HepG2 (cell line): ENCODE measurements around the gene FALEC. TPM values are rescaled to one million over a fixed set of nuclear protein-coding genes. Genes with fewer than 3 reads are reported as not detected.

Experiments used
- ATAC-seq: fragments of 200-7000 bp; cut with Tn5 transposase; 3 replicates; pipeline ENCODE4 v1.9.1; 2020; ENCODE audit warnings: mild to moderate bottlenecking, moderate library complexity
- BruUV-seq: library from RNA; stranded (reverse); fragments of 400-500 nt; replicated peaks from 2 replicates; lab custom pipeline; 2021; lab: Mats Ljungman, UMichigan
- CTCF ChIA-PET: fragments of 300-600 bp; formaldehyde crosslinking; extraction: SDS; loops from one replicate; lab custom pipeline; 2021; ENCODE audit warnings: low total read pairs, inconsistent platforms, low intra/inter-chr PET ratio; lab: Yijun Ruan, JAX
- POLR2A ChIA-PET: fragments of 350-600 bp; sonication (Branson Sonifier 250); formaldehyde crosslinking; loops from one replicate; lab custom pipeline; 2020; ENCODE audit warnings: antibody characterized with exemption, inconsistent platforms; lab: Yijun Ruan, JAX
- DNase-seq: peaks from one replicate; pipeline ENCODE4 v3.0.0-alpha.2; 2015; ENCODE audit warnings: low spot score
- FAIRE-seq: peaks from 3 replicates; lab custom pipeline; 2011; peaks lifted over from hg19 to GRCh38; lab: Jason Lieb, UNC
- H2AFZ ChIP-seq: one replicate; pipeline ENCODE4 v1.6.1; 2011; ENCODE audit warnings: low read length, inconsistent platforms
- H3K27ac ChIP-seq: fragments of 300-600 bp; 3 replicates; pipeline ENCODE4 v1.8.0; 2011; ENCODE audit warnings: mixed run types, mild to moderate bottlenecking, mixed read lengths, low read length, inconsistent platforms; ENCODE audit not compliant: insufficient read depth; ENCODE audit errors: extremely low read length
- H3K27me3 ChIP-seq, 2 experiments: fragments of 200-600 bp in 1 of 2; 2 replicates in 1 of 2; 3 replicates in 1 of 2; pipeline versions ENCODE4 v1.6.0 to v1.8.0; 2011; ENCODE audit warnings: low read length in 2 of 2, mild to moderate bottlenecking in 2 of 2, moderate library complexity in 2 of 2, inconsistent platforms in 1 of 2; ENCODE audit not compliant: insufficient read depth in 2 of 2, control insufficient read depth in 1 of 2
- H3K36me3 ChIP-seq, 2 experiments: fragments of 200-600 bp in 1 of 2; replicated peaks in 1 of 2; 2 replicates in 1 of 2; 3 replicates in 1 of 2; pipeline versions ENCODE4 v1.5.1 to v1.8.0; 2011; ENCODE audit warnings: low read length in 2 of 2, inconsistent platforms in 1 of 2; ENCODE audit not compliant: insufficient read depth in 2 of 2, control insufficient read depth in 1 of 2
- H3K4me1 ChIP-seq: 2 replicates; pipeline ENCODE4 v1.5.1; 2012; ENCODE audit warnings: low read length, inconsistent platforms; ENCODE audit not compliant: insufficient read depth
- H3K4me2 ChIP-seq: 2 replicates; pipeline ENCODE4 v1.6.0; 2011; ENCODE audit warnings: low read depth, low read length, inconsistent platforms
- H3K4me3 ChIP-seq, 3 experiments: fragments of 200-600 bp in 1 of 3; sonication (generic), shearing (Covaris generic) in 1 of 3; replicated peaks in 1 of 3; 2 replicates each; pipeline ENCODE4 v1.5.1; 2011 to 2016; ENCODE audit warnings: low read length in 3 of 3, inconsistent platforms in 2 of 3, low read depth in 2 of 3, mild to moderate bottlenecking in 2 of 3, control low read depth in 1 of 3, mixed read lengths in 1 of 3; ENCODE audit not compliant: insufficient read depth in 1 of 3
- H3K79me2 ChIP-seq: one replicate; pipeline ENCODE4 v1.6.1; 2011; ENCODE audit warnings: low read length, inconsistent platforms; ENCODE audit not compliant: insufficient read depth
- H3K9ac ChIP-seq: 2 replicates; pipeline ENCODE4 v1.6.0; 2011; ENCODE audit warnings: mild to moderate bottlenecking, low read depth, low read length, inconsistent platforms; ENCODE audit not compliant: insufficient read depth
- H3K9me3 ChIP-seq: 2 replicates; pipeline ENCODE4 v1.5.1; 2012; ENCODE audit warnings: mild to moderate bottlenecking, low read length
- H4K20me1 ChIP-seq: 2 replicates; pipeline ENCODE4 v1.6.0; 2011; ENCODE audit warnings: inconsistent platforms, mild to moderate bottlenecking, low read length, moderate library complexity; ENCODE audit not compliant: insufficient read depth
- AGO2 ChIP-seq: fragments of 200-400 bp; formaldehyde crosslinking; optimal IDR thresholded peaks from 2 replicates; pipeline ENCODE3; 2017; ENCODE audit warnings: mild to moderate bottlenecking, low read depth, low read length, moderate library complexity
- BHLHE40 ChIP-seq: IDR thresholded peaks from 2 replicates; pipeline ENCODE4 v1.6.1; 2011; ENCODE audit warnings: low read length, improper control_type of control experiment
- CHD4 ChIP-seq: fragments of 200-600 bp; sonication (generic); IDR thresholded peaks from 2 replicates; pipeline ENCODE4 v1.7.0; 2017; ENCODE audit warnings: mild to moderate bottlenecking, low read length, borderline replicate concordance
- DNMT3B ChIP-seq: conservative IDR thresholded peaks from 2 replicates; pipeline ENCODE4 v1.6.1; 2016; ENCODE audit warnings: missing biosample characterization, control low read depth
- GATA4 ChIP-seq: sonication (generic); IDR thresholded peaks from 2 replicates; pipeline ENCODE4 v1.6.1; 2016; ENCODE audit warnings: antibody characterized with exemption, low read depth, borderline replicate concordance
- HNRNPLL ChIP-seq: fragments of 200-400 bp; formaldehyde crosslinking; IDR thresholded peaks from 2 replicates; pipeline ENCODE4 v1.6.1; 2017; ENCODE audit warnings: mild to moderate bottlenecking, low read depth, low read length; ENCODE audit not compliant: poor library complexity, severe bottlenecking
- IRX3 ChIP-seq: sonication (generic); formaldehyde crosslinking; IDR thresholded peaks from 2 replicates; pipeline ENCODE4 v1.8.1; 2023; ENCODE audit warnings: mild to moderate bottlenecking, low read depth, missing genetic modification reagents, borderline replicate concordance
- KLF12 ChIP-seq: sonication (generic); formaldehyde crosslinking; IDR thresholded peaks from 2 replicates; pipeline ENCODE4 v1.4.0; 2020; ENCODE audit warnings: missing genetic modification reagents, borderline replicate concordance
- PRPF4 ChIP-seq: fragments of 200-400 bp; formaldehyde crosslinking; IDR thresholded peaks from 2 replicates; pipeline ENCODE4 v1.6.1; 2016; ENCODE audit warnings: low read length, low read depth; ENCODE audit not compliant: poor library complexity, severe bottlenecking
- TAF1 ChIP-seq: sonication (generic); formaldehyde crosslinking; IDR thresholded peaks from 2 replicates; pipeline ENCODE4 v1.4.0; 2020; ENCODE audit warnings: missing genetic modification reagents
- ZNF343 ChIP-seq: sonication (generic); formaldehyde crosslinking; IDR thresholded peaks from 2 replicates; pipeline ENCODE4 v1.4.0; 2020; ENCODE audit warnings: mild to moderate bottlenecking, missing genetic modification reagents
- WGBS: methylation state at CpG from one replicate; pipeline ENCODE4 v1.1.6; 2017; ENCODE audit warnings: low lambda C conversion rate; 5-methylcytosine and 5-hydroxymethylcytosine counted together
- in situ Hi-C: cut with HindIII; loops from 2 replicates; pipeline ENCODE4 v1.10.0; 2017; ENCODE audit warnings: low pct_unique_long_range_greater_than_20kb; ENCODE audit not compliant: extremely low pct_ligation_motif_present
- intact Hi-C: fragments of 100-400 bp; cut with micrococcal nuclease; formaldehyde crosslinking; loops from one replicate; pipeline ENCODE4 v1.10.0; 2022; ENCODE audit not compliant: unreplicated experiment
- polyA plus RNA-seq, 8 experiments: library from polyadenylated mRNA; depleted of rRNA in 3 of 8; stranded (reverse) in 7 of 8; unstranded in 1 of 8; fragments of >200 nt; fragmentation: Illumina TruSeq in 4 of 8; extraction: Trizol in 4 of 8; gene quantifications; 2 replicates each; pipeline versions ENCODE4 v1.2.1 to v1.2.3, GENCODE V29; 2011 to 2016; ENCODE audit warnings: low read depth in 4 of 8, missing spikeins in 1 of 8, mixed read lengths in 1 of 8; ENCODE audit not compliant: insufficient read depth in 1 of 8
- total RNA-seq, 5 experiments: library from RNA; depleted of rRNA; stranded (reverse); fragments of >200 nt; fragmentation: Illumina TruSeq; extraction: Trizol; gene quantifications; 2 replicates each; pipeline ENCODE4 v1.2.3, GENCODE V29; 2016; ENCODE audit warnings: low read depth in 1 of 5
- TF ChIP-seq, protein P1 (sequence below): sonication (generic); formaldehyde crosslinking; IDR thresholded peaks from 2 replicates; pipeline ENCODE4 v1.4.0; 2020; ENCODE audit warnings: missing genetic modification reagents

The FALEC gene
- total and polyA plus RNA-seq, 2 of the 13 experiments (the other 11 are each of a cell fraction or from before 2014, with no cell fraction given), result 0.33 to 0.71 TPM

DNA sequence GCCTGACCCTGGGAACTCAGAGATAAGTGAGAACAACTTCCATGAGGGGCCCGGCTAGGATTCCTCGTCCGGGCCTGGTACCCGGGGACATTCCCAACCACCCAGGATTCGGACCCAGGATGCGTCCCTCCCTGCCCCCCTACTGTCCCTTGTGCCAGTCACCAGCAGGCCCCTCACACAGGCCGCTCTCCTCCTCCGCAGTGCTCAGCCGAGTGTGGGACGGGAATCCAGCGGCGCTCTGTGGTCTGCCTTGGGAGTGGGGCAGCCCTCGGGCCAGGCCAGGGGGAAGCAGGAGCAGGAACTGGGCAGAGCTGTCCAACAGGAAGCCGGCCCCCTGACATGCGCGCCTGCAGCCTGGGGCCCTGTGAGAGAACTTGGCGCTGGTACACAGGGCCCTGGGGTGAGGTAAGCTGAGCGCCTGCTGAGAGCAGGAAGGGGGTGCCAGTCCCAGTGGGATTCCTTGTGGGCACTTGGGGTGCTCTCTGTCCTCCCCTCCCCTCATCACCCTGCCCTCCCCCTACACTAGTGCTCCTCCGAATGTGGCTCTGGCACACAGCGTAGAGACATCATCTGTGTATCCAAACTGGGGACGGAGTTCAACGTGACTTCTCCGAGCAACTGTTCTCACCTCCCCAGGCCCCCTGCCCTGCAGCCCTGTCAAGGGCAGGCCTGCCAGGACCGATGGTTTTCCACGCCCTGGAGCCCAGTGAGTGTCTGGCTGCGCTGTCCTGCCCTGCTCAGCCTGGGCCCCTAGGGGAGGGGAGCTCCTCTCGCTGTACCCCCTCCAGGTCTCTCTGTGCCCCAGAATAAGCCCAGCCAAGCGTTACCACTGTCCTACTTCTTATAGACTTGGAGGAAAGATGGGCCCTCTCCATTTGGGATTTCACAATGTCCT lies 43.5 kb downstream of the FALEC start:
- ATAC-seq (no peak), DNase-seq (no peak), FAIRE-seq (no peak)
- H2AFZ ChIP-seq, result no peak overlapping the region
- TF ChIP-seq AGO2 (peak; percentile 63), ZNF343 (no peak)
- BruUV-seq, result no TSS peak
- peaks cover 0 to 5% of the 10 kb centered on the region in 2 experiments; a peak in 2 of 5 replicates for H3K36me3 ChIP-seq
- H3K4me2 ChIP-seq, result no peak overlapping the region
- H4K20me1 ChIP-seq, result no peaks in the 10 kb centered on the region
- ChIA-PET POLR2A (interaction anchor here (1.0 to 13.0 kb wide), 7 partner anchors 8 to 70 kb away, joined by 3 to 469 read pairs (median 6); partner anchors contain the start of genes ADAMTSL4, ENSA and MCL1), CTCF (interaction anchor here (2.3 kb wide), 1 partner anchor 94 kb away, joined by 20 read pairs; no protein-coding TSS in a partner anchor)
- intact Hi-C loops (loop anchor here (10.0 kb wide), 1 partner anchor 304 kb away; the partner anchor contains the start of gene CA14), in situ Hi-C loops (no loop called here)
- WGBS, result 97% methylated on average over 22 of the region's 28 CpGs
- H3K9me3 ChIP-seq, result no peaks in the 10 kb centered on the region
- H3K9ac ChIP-seq, result no peak overlapping the region
- H3K4me1 ChIP-seq, result peaks cover 50% of the 10 kb centered on the region
- H3K4me3 ChIP-seq, result no peak overlapping the region
- H3K27me3 ChIP-seq, result no peaks in the 10 kb centered on the region
- H3K27ac ChIP-seq, result no peak overlapping the region
- H3K79me2 ChIP-seq, result peaks cover 8% of the 10 kb centered on the region

DNA sequence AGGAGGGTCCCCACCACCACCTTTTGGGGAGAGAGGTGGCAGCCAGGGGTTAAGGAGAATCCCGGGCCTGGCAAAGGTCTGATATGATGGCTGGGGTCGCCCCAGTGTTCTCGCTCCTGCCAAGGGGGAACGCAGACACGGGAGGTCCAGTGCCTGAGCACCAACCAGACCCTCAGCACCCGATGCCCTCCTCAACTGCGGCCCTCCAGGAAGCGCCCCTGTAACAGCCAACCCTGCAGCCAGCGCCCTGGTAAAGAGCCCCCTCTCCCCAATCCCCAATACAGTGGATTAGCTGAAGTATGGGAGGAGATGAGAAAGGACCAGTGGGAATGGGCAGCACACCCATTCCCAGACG lies 44.1 kb downstream of the FALEC start:
- 96% methylated on average over 4 of the region's 10 CpGs for WGBS
- Histone ChIP-seq H3K36me3 (peaks cover 0 to 5% of the 10 kb centered on the region in 2 experiments; a peak in 2 of 5 replicates), H2AFZ (no peak overlapping the region), H3K9ac (no peak overlapping the region), H3K27me3 (no peaks in the 10 kb centered on the region), H3K4me3 (no peak overlapping the region), H3K4me1 (peaks cover 50% of the 10 kb centered on the region), H3K79me2 (peaks cover 8% of the 10 kb centered on the region), H3K4me2 (no peak overlapping the region), H4K20me1 (no peaks in the 10 kb centered on the region), H3K27ac (no peak overlapping the region), H3K9me3 (no peaks in the 10 kb centered on the region)
- POLR2A ChIA-PET, result interaction anchor here (1.0 to 13.0 kb wide), 6 partner anchors 9 to 70 kb away, joined by 3 to 469 read pairs (median 18); partner anchors contain the start of genes ADAMTSL4, ENSA and MCL1
- DNase-seq, result no peak
- CTCF ChIA-PET, result interaction anchor here (2.3 kb wide), 1 partner anchor 95 kb away, joined by 20 read pairs; no protein-coding TSS in a partner anchor
- in situ Hi-C loops, result loop anchor here (5.0 kb wide), 2 partner anchors 68 to 253 kb away; partner anchors contain the start of gene ENSA
- intact Hi-C loops, result loop anchor here (5.0 to 10.0 kb wide), 2 partner anchors 138 to 305 kb away; partner anchors contain the start of genes CA14 and GOLPH3L
- no peak for FAIRE-seq
- ATAC-seq, result no peak
- no TSS peak for BruUV-seq
- TF ChIP-seq TAF1 (CRISPR knock-in tag) (no peak), DNMT3B (CRISPR knock-in tag) (no peak), IRX3 (CRISPR knock-in tag) (no peak), CHD4 (peak; percentile 32; the same call in 1 of the 2 replicates), GATA4 (no peak), PRPF4 (no peak), BHLHE40 (no peak), HNRNPLL (peak; percentile 17), KLF12 (CRISPR knock-in tag) (no peak)
- TF ChIP-seq, protein P1, sequence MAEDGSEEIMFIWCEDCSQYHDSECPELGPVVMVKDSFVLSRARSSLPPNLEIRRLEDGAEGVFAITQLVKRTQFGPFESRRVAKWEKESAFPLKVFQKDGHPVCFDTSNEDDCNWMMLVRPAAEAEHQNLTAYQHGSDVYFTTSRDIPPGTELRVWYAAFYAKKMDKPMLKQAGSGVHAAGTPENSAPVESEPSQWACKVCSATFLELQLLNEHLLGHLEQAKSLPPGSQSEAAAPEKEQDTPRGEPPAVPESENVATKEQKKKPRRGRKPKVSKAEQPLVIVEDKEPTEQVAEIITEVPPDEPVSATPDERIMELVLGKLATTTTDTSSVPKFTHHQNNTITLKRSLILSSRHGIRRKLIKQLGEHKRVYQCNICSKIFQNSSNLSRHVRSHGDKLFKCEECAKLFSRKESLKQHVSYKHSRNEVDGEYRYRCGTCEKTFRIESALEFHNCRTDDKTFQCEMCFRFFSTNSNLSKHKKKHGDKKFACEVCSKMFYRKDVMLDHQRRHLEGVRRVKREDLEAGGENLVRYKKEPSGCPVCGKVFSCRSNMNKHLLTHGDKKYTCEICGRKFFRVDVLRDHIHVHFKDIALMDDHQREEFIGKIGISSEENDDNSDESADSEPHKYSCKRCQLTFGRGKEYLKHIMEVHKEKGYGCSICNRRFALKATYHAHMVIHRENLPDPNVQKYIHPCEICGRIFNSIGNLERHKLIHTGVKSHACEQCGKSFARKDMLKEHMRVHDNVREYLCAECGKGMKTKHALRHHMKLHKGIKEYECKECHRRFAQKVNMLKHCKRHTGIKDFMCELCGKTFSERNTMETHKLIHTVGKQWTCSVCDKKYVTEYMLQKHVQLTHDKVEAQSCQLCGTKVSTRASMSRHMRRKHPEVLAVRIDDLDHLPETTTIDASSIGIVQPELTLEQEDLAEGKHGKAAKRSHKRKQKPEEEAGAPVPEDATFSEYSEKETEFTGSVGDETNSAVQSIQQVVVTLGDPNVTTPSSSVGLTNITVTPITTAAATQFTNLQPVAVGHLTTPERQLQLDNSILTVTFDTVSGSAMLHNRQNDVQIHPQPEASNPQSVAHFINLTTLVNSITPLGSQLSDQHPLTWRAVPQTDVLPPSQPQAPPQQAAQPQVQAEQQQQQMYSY (CRISPR knock-in tag), result no peak
